Spinal cord (tissue), 10 donors: ENCODE measurements around the gene PEX5. TPM values are rescaled to one million over a fixed set of nuclear protein-coding genes. Genes with fewer than 3 reads are reported as not detected.
A peak's percentile ranks its signal among the peaks of the same experiment; 100 is the strongest.

Experiments used
- DNase-seq, 6 donors: peaks; one replicate each; pipeline versions ENCODE4 v3.0.0 to v3.0.0-alpha.2; 2013 to 2015; ENCODE audit warnings: low spot score in 6 of 6, low read depth in 4 of 6
- H3K27ac ChIP-seq: one replicate; pipeline ENCODE4 v1.5.1; 2013; ENCODE audit warnings: low read depth, low read length, control low read depth
- H3K27me3 ChIP-seq: one replicate; pipeline ENCODE4 v1.6.1; 2013; ENCODE audit warnings: low read length; ENCODE audit not compliant: control insufficient read depth, insufficient read depth
- H3K36me3 ChIP-seq: one replicate; pipeline ENCODE4 v1.6.1; 2013; ENCODE audit warnings: low read length; ENCODE audit not compliant: control insufficient read depth, insufficient read depth
- H3K4me1 ChIP-seq: one replicate; pipeline ENCODE4 v1.6.1; 2013; ENCODE audit warnings: low read length; ENCODE audit not compliant: control insufficient read depth, insufficient read depth
- H3K4me3 ChIP-seq: one replicate; pipeline ENCODE4 v1.5.1; 2013; ENCODE audit warnings: low read depth, low read length, control low read depth
- H3K9me3 ChIP-seq: one replicate; pipeline ENCODE4 v1.6.1; 2013; ENCODE audit warnings: low read length; ENCODE audit not compliant: control insufficient read depth, insufficient read depth
- WGBS: methylation state at CpG from one replicate; pipeline ENCODE4 v1.1.5; 2013; ENCODE audit warnings: missing lambda C conversion rate; ENCODE audit not compliant: insufficient coverage; 5-methylcytosine and 5-hydroxymethylcytosine counted together
- polyA plus RNA-seq, 2 donors: library from polyadenylated mRNA; unstranded; fragments of 120-200 nt; gene quantifications; one replicate each; pipeline ENCODE4 v1.2.1, GENCODE V29; 2013; ENCODE audit not compliant: insufficient read length in 2 of 2
- total RNA-seq, 2 donors: library from RNA; depleted of rRNA in 1 of 2; stranded (reverse); fragments of 120-200 nt in 1 of 2; fragments of >200 nt in 1 of 2; gene quantifications; one replicate each; pipeline versions ENCODE4 v1.2.3 to v1.2.4, GENCODE V29; 2013 to 2014
- donor health status: healthy.

PEX5 gene
- total and polyA plus RNA-seq, 4 donors = 35.2 to 68.5 (median 52.2) TPM

- Histone ChIP-seq H3K27ac (no peak overlapping the region), H3K36me3 (peaks cover 47% of the 10 kb centered on the region)
- WGBS = 91% methylated on average over 15 of the region's 17 CpGs
Measured at GRCh38 chr12:7157391-7157790, 32.1 kb upstream of the PEX5 start.

GRCh38 chr12:7158781-7159609, 30.5 kb upstream of the PEX5 start:
- no peak overlapping the region for H3K27ac ChIP-seq
- H3K9me3 ChIP-seq = no peaks in the 10 kb centered on the region
- no peak overlapping the region for H3K4me3 ChIP-seq
- peaks cover 44% of the 10 kb centered on the region for H3K36me3 ChIP-seq
- WGBS = 88% methylated on average over 5 of the region's 10 CpGs
- peaks cover 7% of the 10 kb centered on the region for H3K4me1 ChIP-seq
- DNase-seq = no peak
- peaks cover 9% of the 10 kb centered on the region for H3K27me3 ChIP-seq

More at GRCh38 chr12:7157391-7157790, 32.1 kb upstream of the PEX5 start:
- H3K9me3 ChIP-seq = no peaks in the 10 kb centered on the region
- H3K4me3 ChIP-seq = no peak overlapping the region
- no peaks in the 10 kb centered on the region for H3K4me1 ChIP-seq
- no peak for DNase-seq
- H3K27me3 ChIP-seq = no peaks in the 10 kb centered on the region

GRCh38 chr12:7160183-7160582, 29.3 kb upstream of the PEX5 start:
- H3K27ac ChIP-seq = no peak overlapping the region
- no peak for DNase-seq
- WGBS = 74% methylated on average over 7 of the region's 7 CpGs
- no peak overlapping the region for H3K4me3 ChIP-seq
- peaks cover 44% of the 10 kb centered on the region for H3K36me3 ChIP-seq
- H3K9me3 ChIP-seq = no peaks in the 10 kb centered on the region
- peaks cover 7% of the 10 kb centered on the region for H3K4me1 ChIP-seq
- H3K27me3 ChIP-seq = peaks cover 9% of the 10 kb centered on the region

- H3K36me3 ChIP-seq = peaks cover 32% of the 10 kb centered on the region
- 89% methylated on average over 3 of the region's 4 CpGs for WGBS
- H3K9me3 ChIP-seq = no peaks in the 10 kb centered on the region
- H3K27me3 ChIP-seq = peaks cover 9% of the 10 kb centered on the region
- no peak overlapping the region for H3K27ac ChIP-seq
- DNase-seq = no peak
- no peak overlapping the region for H3K4me3 ChIP-seq
- peaks cover 7% of the 10 kb centered on the region for H3K4me1 ChIP-seq
Measured at GRCh38 chr12:7161327-7161726, 28.2 kb upstream of the PEX5 start.

GRCh38 chr12:7161811-7162210, 27.7 kb upstream of the PEX5 start:
- Histone ChIP-seq H3K4me1 (peaks cover 7% of the 10 kb centered on the region), H3K27ac (no peak overlapping the region), H3K27me3 (peaks cover 9% of the 10 kb centered on the region), H3K4me3 (no peak overlapping the region), H3K9me3 (no peaks in the 10 kb centered on the region), H3K36me3 (peaks cover 28% of the 10 kb centered on the region)
- no peak for DNase-seq
- WGBS = 83% methylated on average over 3 of the region's 5 CpGs

GRCh38 chr12:7162691-7163114, 26.8 kb upstream of the PEX5 start:
- Histone ChIP-seq H3K27me3 (peaks cover 9% of the 10 kb centered on the region), H3K36me3 (peaks cover 19% of the 10 kb centered on the region), H3K4me1 (peaks cover 7% of the 10 kb centered on the region), H3K9me3 (no peaks in the 10 kb centered on the region), H3K27ac (no peak overlapping the region), H3K4me3 (no peak overlapping the region)
- peak in 2 of 6 donors; percentile 17 to 66 for DNase-seq
- 11% methylated on average over 18 of the region's 19 CpGs for WGBS

GRCh38 chr12:7169951-7170350, 19.5 kb upstream of the PEX5 start:
- Histone ChIP-seq H3K27me3 (no peaks in the 10 kb centered on the region), H3K9me3 (peaks cover 12% of the 10 kb centered on the region), H3K4me1 (no peaks in the 10 kb centered on the region), H3K27ac (no peak overlapping the region), H3K36me3 (no peaks in the 10 kb centered on the region), H3K4me3 (no peak overlapping the region)
- no peak for DNase-seq

GRCh38 chr12:7171854-7172253, 17.6 kb upstream of the PEX5 start:
- Histone ChIP-seq H3K4me1 (no peaks in the 10 kb centered on the region), H3K36me3 (no peaks in the 10 kb centered on the region), H3K9me3 (peaks cover 12% of the 10 kb centered on the region), H3K27me3 (no peaks in the 10 kb centered on the region), H3K27ac (no peak overlapping the region), H3K4me3 (no peak overlapping the region)
- no peak for DNase-seq
- no CpG with 5 or more reads among the region's 1 CpG for WGBS

- H3K9me3 ChIP-seq = peaks cover 4% of the 10 kb centered on the region
- no peak for DNase-seq
- no peaks in the 10 kb centered on the region for H3K27me3 ChIP-seq
- H3K4me1 ChIP-seq = no peaks in the 10 kb centered on the region
- no peak overlapping the region for H3K4me3 ChIP-seq
- no peak overlapping the region for H3K27ac ChIP-seq
- H3K36me3 ChIP-seq = no peaks in the 10 kb centered on the region
Measured at GRCh38 chr12:7175493-7175892, 14.0 kb upstream of the PEX5 start.

GRCh38 chr12:7176595-7176994, 12.9 kb upstream of the PEX5 start:
- DNase-seq = no peak
- Histone ChIP-seq H3K27me3 (no peaks in the 10 kb centered on the region), H3K4me1 (no peaks in the 10 kb centered on the region), H3K36me3 (no peaks in the 10 kb centered on the region), H3K27ac (no peak overlapping the region), H3K9me3 (peaks cover 4% of the 10 kb centered on the region), H3K4me3 (no peak overlapping the region)
- WGBS = 33% methylated on average over 1 of the region's 2 CpGs
